Measurements from ENCODE around the gene NT5C1B. TPM values are rescaled to one million over a fixed set of nuclear protein-coding genes. Genes with fewer than 3 reads are reported as not detected.

Gene NT5C1B
- total RNA-seq, 1 experiment from 2014 or later: not detected

DNA sequence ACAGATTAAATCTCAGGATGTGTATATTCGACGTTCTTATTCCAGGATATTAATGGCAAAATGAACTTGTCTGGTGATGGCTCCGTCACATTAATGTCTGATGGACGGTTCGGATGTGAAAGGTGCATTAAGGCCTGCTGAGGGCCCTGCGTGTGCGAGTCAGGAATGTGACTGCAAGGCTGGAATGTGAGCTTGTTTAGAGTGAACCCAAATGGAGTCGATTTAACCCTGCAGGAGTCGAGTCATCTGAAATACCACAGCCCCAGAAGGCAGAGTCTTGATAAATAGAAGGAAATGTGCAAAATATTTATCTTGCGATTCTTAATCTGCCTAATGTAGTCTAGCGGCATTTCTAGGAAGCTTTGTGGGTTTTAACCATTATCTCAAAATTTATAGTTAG lies 73.3 kb downstream of the NT5C1B start:
- Histone ChIP-seq H3K36me3 (ENCODE audit: insufficient read depth, low read length) (no peaks in the 10 kb centered on the region), H3K9me3 (ENCODE audit: low read length) (no peaks in the 10 kb centered on the region), H3K9ac (ENCODE audit: low read length) (no peak overlapping the region), H3K27me3 (ENCODE audit: low read length) (no peaks in the 10 kb centered on the region), H4K20me1 (ENCODE audit: insufficient read depth, low read depth, low read length) (no peaks in the 10 kb centered on the region), H3K27ac (ENCODE audit: low read length) (no peak overlapping the region), H3K79me2 (ENCODE audit: low read length) (no peaks in the 10 kb centered on the region), H3K4me2 (ENCODE audit: low read depth, low read length, poor library complexity, severe bottlenecking) (no peak overlapping the region), H3K4me3 (ENCODE audit: low read length) (no peak overlapping the region), H3K9me2 (replicated peaks; ENCODE audit: insufficient read depth, low read length) (no peaks in the 10 kb centered on the region), H2AFZ (ENCODE audit: low read length) (no peak overlapping the region), H3K4me1 (ENCODE audit: low read length) (no peaks in the 10 kb centered on the region)
- DNase-seq: no peak

DNA sequence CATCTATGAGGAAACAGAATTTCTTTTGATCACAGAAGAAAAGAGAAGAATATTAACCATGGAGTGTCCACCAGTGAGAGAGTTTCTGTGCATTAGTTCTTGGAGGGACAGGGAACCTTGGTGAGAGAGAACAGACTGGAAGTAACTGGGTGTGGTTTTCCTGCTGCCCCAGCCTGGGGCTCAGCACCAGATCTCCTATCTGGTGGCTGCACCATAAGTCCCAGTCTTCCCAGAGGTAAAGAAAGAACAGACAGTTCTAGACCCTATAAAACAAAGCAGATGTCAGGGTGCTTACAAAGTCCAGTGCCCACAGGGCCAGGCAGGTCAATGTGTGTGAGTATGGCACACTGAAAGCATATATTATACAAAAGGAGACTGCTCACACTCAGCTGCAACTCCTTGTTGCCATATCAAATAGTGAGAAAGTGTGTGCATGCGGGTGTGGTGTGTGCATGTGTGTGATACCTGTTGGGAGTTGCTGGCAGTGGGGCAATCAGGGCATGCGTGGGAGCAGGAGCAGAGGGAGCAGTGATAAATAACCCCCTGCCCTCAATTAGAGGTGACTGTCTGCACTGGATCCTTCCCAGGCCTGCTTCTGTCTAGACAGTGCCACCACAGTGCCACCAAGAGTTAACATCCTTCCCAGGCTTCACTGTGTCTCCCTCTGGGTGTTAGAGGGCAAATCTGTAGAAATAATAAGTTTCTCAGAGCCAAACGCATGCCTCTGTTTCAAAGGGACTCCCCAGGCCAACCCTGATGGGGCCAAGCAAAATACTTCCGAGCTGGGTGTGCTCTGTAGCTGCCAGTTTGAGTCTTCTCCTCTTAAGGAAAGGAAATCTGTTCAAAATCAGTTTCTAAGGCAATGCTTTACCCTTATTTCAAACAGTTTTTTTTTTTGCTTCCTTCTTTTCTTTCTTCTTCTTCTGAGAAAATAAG lies 74.6 kb downstream of the NT5C1B start:
- Histone ChIP-seq H3K9me3 (ENCODE audit: low read length) (no peaks in the 10 kb centered on the region), H2AFZ (ENCODE audit: low read length) (no peak overlapping the region), H3K79me2 (ENCODE audit: low read length) (no peaks in the 10 kb centered on the region), H3K4me1 (ENCODE audit: low read length) (no peaks in the 10 kb centered on the region), H3K36me3 (ENCODE audit: insufficient read depth, low read length) (no peaks in the 10 kb centered on the region), H3K9ac (ENCODE audit: low read length) (no peak overlapping the region), H3K27ac (ENCODE audit: low read length) (no peak overlapping the region), H3K27me3 (ENCODE audit: low read length) (no peaks in the 10 kb centered on the region), H3K4me3 (ENCODE audit: low read length) (no peak overlapping the region), H4K20me1 (ENCODE audit: insufficient read depth, low read depth, low read length) (no peaks in the 10 kb centered on the region), H3K4me2 (ENCODE audit: low read depth, low read length, poor library complexity, severe bottlenecking) (no peak overlapping the region), H3K9me2 (replicated peaks; ENCODE audit: insufficient read depth, low read length) (no peaks in the 10 kb centered on the region)
- no peak for DNase-seq

Small RNAs within 50 kb of the gene (small RNA-seq; reads per million reads assigned to genes)
- gene RNU6-1215P: not detected

Other genes starting within 250 kb of the NT5C1B start
- 25.6 and 30.8 TPM in 2 replicates for gene RDH14, start 28.9 kb downstream of the NT5C1B start, total RNA-seq (2014; rRNA removed; shearing (Covaris generic); ENCODE audit: low replicate concordance)

Data from Karpas-422 (cell line).